Activated CD4-positive, alpha-beta T cell treated with anti-CD3 and anti-CD28 coated beads, Interleukin-2, Interleukin-4, amounts not matched to agents 100 ng/mL and 50 ng/mL, durations not matched to agents 16 hours and 8 hours (primary cell): ENCODE data around the gene JAML.

ENCODE experiments used
- DNase-seq: peaks from one replicate; pipeline ENCODE4 v3.0.0-alpha.2; 2020; ENCODE audit warnings: low spot score

Gene JAML, protein sequence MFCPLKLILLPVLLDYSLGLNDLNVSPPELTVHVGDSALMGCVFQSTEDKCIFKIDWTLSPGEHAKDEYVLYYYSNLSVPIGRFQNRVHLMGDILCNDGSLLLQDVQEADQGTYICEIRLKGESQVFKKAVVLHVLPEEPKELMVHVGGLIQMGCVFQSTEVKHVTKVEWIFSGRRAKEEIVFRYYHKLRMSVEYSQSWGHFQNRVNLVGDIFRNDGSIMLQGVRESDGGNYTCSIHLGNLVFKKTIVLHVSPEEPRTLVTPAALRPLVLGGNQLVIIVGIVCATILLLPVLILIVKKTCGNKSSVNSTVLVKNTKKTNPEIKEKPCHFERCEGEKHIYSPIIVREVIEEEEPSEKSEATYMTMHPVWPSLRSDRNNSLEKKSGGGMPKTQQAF

DNA sequence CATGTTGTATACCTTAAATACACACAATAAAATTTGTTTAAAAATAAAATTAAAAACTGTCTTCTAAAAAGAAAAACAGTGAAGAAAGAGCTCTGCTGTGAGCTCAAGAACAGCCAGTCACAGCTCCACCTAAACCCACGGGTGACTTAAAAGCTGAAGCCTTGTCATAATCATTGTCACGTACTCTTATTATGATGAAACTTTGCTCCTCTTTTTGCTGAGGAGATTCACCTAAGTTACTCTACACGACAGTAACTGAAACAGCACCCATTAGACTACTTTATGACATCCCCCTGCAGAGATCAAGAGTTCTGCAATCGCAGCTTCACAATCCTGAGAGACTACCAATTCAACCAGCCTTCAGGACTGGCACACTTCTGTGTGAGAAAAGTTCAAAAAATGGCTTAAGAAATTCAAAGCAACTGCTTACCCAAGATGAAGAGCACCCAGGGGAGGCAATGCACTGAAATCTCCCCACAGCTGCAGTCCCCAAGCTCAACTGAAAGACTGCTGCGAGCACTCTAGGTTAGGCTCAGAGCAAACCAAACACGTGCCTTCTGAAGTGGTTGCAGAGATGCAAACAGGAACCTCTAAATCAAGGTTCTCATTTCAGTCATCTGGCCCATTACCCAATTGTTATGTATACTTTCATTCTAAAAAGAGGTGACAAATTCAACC, at the start of gene JAML:
TSS of gene JAML (minus strand) at position 501 of the 678 bp plus-strand sequence. CDS start 10,145 bp downstream, outside the sequence.
- DNase-seq, result peak; percentile 88

DNA sequence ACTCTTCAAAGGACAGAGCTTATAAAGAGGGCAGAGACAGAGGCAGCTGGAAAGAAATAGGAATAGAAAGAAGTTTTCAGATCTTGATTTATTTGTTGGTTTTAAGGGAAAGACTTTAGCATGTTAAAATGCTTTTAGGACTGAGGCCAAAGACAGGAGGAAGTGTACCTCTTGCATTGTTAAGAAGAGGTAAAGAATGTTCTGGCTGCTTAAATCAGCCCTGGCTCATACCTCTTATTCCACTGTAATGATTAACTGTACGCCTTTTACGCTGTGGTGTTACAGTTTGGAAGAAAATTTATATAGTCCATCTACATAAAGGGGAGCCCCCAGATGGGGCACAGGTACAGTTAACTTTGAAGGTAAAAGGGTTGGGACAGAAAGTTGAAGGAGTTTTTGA, 49.4 kb upstream of the JAML start:
- no peak for DNase-seq

DNA sequence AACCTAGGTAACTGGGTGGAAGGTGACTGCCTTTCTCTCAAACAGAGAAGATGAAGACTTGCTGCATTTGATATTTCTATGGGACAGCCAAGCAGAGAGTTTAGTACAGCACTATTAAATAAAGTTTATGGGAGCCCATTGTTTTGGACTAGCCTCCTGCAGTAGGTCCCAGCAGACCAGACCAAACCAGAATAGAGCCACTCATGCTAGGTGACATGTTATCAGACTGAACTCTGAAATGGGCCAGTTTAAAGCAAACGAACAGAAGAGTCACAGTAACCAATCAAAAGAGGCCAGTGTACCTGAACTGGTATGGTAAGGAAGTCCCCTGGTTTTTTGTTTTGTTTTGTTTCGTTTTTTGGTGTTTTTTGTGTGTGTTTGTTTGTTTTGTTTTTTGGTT, 47.2 kb upstream of the JAML start:
- DNase-seq, result no peak

DNA sequence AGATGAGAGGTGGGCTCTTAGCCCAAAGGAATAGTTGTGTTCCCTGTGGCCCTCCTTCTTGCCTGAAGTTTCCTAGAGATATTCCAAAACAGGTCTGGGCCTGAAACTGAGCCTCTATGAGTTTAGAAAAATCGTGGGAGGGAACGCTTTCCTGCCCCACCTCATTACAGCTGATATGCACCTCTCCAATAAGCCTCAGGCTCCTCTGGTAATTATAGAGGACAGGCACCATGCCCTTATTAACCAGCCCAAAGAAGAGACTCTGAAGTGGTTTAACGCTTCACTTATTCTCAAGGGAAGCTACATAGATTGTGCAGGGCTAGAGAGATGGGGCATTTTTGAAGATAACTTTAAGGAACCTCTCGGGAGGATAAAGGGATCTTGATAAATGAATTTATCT, 42.7 kb upstream of the JAML start:
- DNase-seq, result no peak

DNA sequence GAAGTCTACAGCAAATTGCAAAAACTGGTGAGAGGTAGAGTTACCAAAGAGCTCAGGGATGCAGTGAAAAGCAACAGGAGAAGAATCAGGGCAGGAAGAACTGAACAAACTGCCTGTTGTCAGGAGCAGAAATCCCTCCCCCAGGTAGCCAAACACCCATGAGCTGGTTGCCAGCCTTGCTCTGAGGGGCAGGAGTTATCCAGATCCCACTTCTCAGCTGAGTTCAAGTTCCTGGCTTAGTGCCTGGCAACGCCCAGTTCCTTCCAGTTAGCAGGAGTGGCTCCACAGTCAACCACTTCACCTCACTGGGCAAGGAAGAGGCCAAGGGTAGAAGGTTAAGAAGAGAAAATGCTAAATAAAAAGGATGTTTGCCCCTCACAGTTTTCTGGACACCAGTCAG, 41.1 kb upstream of the JAML start:
- DNase-seq, result no peak

DNA sequence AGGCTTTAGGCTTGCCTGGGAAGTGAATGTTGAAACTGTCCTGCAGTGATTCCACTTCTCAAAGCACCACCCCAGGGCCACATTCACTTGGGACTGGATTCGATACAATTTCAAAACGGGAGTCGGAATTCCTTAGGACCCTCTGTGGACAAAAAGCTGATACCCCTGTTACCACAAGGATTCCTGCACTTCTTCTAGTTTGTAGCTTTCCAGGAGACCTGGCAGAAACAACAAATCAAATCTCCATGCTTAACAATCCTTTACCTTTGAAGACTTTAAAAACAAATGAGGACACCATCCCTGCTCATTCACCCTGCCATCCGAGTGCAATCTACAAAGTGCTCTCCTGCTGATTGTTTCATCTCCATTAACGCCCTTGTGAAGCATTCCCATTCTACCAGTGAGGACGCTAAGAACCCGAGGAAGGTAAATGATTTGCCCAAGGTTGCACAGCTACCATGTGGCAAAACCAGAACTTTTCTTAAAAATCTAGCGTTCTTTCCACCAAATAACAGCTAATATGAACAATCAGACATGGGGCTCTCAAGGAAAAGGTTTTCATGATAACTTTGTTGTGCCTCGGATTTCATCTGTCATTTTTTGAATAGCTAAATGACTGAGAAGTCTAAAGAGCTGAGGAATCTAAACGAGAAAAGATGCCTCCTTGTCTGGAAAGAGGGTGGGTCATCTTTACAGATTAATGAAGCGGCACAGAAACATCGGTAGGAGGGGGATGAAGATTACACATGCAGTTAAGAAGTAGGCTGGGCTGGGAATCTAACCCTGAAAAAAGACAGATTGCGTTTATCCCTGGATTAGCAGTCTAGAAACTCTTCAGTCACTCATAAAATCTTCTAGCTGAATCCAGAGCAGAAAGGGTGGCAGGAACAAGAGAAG, 40.0 kb upstream of the JAML start:
- DNase-seq, result no peak

DNA sequence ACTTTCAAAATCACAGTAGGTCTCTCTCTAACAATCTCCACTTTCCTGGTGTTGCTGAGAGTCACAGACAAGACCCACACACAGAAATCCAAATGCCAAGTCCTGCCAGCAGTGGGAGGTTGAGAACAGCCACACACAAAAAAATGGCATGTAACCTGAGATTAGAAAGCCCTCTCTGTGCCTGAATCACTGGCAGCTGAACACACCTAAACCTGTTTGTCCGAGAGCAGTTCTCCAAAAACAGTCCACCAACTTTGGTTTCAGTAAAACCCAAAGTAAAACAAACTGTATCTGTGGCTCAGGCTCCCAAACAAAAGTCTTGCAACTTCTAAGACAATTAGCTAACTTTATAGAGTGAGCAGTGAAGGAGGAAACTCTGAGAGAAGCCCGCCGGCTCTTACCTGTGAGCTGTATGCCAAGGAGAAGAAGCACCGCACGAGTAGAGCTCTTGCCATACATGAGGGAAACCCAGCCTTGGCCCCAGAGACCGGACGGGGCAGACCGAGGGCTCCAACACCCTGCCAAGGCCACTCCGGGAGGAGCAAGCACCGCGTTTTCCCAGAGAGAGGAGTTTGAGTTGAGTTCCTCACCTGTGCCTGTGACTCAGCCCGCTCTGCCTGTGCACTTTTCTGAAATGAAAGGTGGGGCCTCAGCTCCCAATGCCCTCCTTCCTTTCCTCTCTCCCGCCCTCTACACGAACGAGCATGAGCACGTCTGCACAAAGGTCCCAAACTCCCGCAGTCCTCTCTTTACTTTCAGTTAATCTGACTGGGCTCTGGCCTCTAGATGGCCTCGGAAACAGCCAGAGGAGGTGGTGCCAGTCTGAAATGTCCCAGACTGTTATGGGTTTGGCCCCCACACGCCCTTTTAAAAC, 39.1 kb upstream of the JAML start, which contains the start of gene MPZL2:
TSS of gene MPZL2 (minus strand) at position 603 of the 874 bp plus-strand sequence. CDS start at position 459, 144 bp downstream.
- no peak for DNase-seq

DNA sequence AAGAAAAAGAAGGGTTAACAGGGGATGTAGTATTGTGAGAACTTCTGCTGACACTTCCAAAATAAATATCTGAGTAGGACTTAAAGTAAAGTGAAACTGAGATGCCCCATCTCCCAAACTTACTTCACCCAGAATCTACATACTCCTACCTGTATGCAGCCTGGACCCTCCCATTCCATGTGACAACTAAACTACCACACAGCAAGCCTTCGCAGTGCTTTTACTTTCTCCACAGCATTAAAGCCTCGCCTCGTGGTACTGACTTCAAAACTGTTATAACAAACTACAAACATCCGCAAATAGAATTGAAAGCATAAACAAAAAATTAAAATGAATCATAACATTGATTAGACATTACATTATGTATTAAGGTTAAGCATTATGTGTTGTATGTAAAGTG, 38.3 kb upstream of the JAML start:
- no peak for DNase-seq

DNA sequence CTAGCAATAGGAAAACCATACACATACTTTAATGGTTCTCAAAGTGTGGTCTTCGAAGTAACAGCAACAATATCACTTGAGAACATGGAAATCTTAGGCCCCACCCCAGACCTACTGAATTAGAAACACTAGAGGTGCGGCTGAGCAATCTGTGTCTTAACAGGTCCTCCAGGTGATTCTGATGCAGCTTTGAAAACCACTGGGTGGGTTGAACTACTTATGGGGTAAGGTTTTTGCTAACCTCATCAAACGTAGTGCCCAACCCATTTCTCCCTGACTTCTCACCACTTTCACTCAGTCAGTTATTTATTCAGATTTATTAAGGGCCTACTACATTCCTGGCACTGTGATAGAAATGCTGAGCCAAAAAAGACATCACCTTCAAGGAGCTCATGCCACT, 35.5 kb upstream of the JAML start:
- DNase-seq, result no peak

DNA sequence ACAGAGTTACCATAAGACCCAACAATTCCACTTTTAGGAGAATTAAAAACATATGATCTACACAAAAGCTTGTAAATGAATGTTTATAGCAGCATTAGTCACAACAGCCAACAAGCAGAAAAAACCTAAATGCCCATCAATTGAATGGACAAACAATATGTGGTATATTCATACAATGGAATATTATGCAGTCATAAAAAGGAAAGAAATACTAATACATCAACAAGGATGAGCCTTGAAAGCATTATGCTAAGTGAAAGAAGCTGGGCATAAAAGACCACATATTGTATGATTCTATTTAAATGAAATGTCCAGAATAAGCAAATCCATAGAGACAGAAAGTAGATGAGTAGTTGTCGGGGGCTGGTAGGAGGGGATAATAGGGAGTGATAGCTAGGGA, 34.3 kb upstream of the JAML start:
- no peak for DNase-seq

DNA sequence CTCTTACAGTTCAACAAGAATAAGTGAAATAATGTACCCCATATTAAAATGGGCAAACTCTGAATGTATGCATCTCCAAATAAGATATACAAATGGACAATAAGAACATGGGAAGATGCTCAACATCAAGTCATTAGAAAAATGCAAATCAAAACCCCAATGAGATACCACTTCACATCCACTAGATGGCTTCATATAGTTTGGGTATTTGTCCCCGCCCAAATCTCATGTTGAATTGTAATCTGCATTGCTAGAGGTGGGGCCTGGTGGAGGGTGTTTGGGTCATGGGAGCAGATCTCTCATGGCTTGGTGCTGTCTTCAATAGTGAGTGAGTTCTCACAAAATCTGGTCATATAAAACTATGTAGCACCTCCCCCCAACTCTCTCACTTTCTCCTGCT, 33.6 kb upstream of the JAML start:
- peak; percentile 30 for DNase-seq

DNA sequence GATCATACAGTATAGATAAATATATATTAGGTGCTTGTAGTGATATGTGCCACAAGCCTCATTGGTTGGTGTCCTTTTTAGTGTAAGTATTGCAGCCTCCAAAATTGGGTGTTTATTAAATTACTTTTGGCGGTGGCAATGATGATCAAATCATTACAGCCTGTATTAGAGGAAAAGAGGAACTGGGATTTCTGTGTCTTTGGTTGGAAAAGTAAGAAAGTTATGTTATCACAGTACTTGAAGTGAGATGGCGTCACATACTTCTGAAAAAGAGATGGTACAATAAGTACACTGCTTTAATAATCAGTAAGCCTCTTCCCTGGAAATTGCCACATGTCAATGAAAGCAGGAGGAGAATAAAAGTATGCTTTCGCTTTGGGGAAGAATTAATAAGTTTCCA, 27.9 kb upstream of the JAML start:
- DNase-seq, result no peak

DNA sequence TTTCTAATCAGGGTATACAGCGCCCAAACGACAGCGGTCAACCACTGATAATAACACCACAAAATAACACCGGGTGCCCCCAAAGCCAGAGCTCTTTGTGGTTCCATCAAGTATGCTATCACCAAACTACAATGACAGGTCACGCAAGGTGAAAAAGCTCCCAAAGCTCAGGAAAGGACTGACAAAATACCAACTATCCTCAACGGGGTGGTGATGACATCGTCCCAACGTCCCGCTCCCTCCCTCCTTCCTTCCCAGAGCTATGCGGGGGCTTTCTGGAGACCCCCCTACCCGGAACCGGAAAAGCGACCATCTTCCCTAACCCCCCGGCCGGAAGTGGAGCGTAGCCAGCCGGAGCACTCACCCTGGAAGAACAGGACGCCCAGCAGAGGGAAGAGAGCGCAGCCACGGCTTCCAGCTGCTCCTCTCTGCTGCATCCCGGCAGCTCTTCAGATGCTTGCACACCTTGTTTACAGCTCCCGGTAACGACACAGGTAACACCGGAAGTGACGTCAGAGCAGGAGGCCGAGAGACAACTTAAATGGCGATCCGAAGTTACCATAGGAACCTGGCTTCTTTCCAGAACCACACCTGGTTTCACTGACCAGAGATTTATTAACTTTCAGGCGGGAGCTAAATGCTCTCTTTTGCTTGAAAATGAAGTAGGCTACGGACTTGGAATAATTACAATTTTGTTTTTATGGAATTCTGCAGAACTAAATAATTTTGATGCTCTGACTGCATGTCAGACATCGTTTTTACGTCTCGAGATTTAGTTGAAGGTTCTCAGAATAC, 27.2 kb upstream of the JAML start, which contains the start of gene MPZL3:
TSS of gene MPZL3 (minus strand) at position 508 of the 795 bp plus-strand sequence. CDS start at position 437, 71 bp downstream.
- peak; percentile 85 for DNase-seq

DNA sequence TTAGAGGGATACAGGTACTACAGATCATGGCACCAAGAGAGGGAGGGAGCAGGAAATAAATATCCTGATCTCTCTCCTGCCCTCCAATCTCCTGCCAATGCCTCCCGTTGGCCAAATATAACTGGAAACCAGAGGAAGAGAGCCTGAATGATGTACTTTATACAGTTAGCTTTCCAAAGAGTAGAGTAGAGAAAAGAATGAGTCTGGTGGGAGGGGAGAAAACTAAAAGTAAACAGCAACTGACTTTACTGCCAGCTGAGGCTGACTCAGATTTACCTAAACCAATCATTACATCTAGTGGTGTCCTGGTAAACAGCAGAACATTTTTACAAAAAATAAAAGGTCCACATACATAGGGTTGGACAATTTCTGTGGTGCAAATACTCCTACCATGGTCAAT, 22.2 kb upstream of the JAML start:
- peak; percentile 50 for DNase-seq

DNA sequence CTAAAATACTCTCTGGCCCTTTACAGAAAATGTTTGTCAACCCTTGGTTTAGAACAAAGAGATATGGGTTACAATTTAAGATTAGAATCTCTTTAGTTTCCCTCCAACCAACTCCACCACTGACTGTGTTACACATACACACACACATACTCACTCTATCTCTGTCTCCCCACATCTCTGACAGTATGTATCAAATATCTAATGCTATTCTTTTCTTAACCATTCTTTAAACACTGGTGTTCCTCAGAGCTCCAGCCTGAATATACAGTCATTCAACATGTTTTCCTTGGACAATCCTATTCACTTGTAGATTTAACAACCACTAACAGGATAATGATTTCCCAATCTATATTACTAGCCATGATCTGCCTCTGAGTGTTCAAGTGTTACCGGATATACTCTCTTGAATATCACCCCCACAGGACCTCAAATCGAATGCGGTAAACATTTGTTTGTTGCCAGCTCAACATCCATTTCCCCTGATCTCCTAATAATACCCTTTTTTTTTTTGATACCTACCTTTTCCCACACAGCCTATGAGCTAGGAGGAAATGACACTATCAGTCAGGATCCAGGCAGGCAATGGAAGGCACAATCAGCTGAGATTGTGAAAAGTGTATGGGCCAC, 21.2 kb upstream of the JAML start:
- no peak for DNase-seq

DNA sequence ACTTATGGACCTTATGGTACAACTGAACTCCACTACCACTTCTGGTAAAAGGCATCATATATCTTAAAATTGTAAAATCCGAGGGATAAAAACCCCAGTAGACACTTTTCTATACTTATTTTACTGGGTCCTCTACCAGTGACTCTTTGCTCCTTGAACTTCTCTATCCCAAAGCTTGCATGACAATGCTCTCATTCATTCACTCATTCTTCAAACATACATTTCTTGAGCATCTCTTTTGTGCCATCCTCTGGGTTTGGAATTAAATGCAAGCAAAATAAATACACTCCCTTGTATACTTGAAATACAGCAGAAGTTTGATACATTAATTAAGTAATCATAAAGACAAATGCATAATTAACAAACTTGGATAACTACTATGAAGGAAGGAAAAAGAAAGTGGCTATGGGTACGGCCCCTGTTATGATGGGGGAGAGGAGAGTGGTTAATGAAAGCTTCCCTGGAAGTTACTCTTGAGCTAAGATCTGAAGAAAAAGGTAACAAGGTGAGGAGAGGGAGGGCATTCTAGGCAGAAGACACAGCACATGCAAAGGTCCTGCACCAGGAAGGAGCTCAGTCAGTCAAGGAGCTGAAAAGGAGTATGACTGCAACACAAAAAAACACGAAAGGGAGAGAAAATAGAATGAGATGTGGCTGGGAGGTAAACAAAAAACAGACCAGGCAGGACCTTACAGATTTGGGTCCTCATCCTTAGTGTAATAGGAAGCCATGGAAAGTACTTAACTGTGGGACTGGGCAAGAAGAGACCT, 19.4 kb upstream of the JAML start:
- DNase-seq, result no peak

DNA sequence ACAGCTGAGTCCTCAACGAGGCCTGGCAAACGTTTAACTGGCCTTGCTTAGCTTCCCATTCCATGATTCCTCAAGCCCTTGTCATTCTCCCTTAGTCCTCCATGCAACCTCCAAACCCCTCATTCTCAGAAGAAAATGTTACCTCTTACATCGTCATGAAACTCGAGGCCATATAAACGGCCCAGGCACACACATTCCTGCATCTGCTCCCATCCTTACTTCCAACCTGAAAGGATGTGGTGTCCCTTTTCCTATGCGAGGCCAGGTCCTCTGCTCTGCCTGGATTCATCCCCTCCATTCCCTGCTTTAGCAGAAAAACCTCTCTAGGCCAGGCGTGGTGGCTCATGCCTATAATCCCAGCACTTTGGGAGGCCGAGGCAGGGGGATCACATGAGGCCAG, 18.4 kb upstream of the JAML start:
- DNase-seq, result no peak

DNA sequence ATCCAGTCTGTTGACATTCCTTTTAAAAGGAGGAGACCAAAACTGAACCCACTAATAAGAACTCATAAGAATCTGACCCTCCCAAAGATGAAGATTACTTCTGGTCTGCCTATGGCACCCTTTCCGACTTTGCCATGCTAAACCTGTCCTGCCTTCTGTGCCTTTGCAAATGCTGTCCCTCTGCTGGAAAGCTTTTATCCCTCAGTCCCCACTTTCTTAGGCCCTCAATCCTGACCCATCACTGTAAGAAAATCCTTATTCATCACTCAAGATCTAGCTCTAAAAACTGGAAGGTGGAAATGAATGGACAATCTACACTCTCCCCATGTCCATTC, 16.9 kb upstream of the JAML start:
- DNase-seq, result no peak

DNA sequence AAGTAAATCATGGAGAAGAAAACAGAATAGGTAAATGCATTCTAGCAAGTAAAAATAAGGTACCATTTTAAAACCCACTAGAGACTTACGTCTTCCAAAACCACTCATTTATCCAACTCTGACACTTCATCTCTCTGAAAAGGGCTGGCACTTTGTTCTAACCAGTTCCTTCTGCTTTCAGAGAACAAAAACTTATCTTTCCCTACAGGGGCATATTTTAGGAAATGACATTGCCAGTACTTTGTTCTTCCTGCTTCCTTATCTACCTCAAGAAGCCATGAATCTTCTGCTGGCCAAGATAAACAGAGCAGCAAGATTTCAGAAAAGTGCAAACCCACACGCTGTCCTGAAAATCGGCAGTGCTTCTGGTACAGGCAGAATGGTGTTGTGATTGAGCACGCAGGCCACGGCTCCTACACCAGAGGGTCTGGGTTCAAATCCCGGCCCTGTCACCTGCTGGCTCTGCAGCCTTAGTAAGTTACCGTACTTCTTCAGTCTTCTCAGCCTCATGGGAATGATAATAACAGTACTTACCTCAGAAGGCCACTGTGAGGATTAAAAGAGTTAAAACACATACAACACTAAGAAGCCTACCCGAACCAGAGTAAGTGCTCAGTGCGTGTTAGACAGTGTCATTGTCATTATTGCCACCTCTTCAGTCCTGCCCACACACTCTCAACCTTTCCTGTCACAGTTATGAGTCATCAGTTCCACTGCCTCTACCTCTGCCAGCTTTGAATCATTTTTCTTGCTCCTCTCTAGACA, 16.4 kb upstream of the JAML start:
- peak; percentile 93 for DNase-seq
